Activated CD4-positive, alpha-beta T cell treated with anti-CD3 and anti-CD28 coated beads, Interleukin-2, amount 50 U/mL, for 1 hour (primary cell): Measurements from ENCODE around the gene ROBO2.

Experiments used
- DNase-seq: peaks from one replicate; pipeline ENCODE4 v3.0.0-alpha.2; 2020

ROBO2 gene

GRCh38 chr3:77427528-77427927 is 387.6 kb downstream of the ROBO2 start:
- DNase-seq, result no peak

- no peak for DNase-seq
Measured at GRCh38 chr3:77436908-77437307, 397.0 kb downstream of the ROBO2 start.

DNA sequence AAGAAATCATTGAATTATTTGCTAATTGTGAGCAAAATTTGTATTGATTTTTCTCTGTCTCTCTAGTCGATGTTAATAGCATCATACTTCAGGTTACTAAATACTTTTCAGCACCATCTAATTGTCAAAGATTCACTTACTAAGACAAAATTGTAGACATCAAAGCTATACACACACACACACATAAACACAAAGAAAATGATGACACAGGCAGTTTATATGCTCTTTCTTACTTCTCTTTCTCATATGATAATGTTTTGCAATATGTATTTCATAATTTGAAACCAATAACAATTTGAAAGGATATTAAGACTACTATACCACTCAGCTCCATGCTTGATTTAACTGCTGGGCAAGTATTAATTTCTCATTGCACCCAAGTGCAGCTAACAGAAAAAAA is 406.2 kb downstream of the ROBO2 start:
- no peak for DNase-seq

- no peak for DNase-seq
Measured at GRCh38 chr3:77446761-77447160, 406.9 kb downstream of the ROBO2 start.

GRCh38 chr3:77449459-77450350 is 409.8 kb downstream of the ROBO2 start:
- no peak for DNase-seq

DNA sequence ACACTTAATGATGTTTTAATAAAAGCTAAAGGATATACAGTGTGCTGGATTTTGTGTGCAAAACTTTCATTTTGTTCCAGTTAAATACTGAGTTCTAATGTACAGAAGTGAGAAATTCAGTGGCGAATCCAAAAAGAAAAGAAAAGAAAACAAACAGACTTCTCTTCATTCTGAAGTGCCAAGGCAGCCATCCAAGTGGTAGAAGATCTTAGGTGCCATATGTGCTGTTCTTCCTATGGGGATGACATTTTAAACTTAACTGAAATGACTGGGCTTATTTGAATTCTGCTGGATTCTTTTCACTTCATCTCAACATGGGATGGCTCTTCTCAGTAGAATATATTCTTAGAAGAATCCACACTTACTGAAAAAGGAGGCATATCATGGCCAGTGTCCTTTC is 416.5 kb downstream of the ROBO2 start:
- DNase-seq, result no peak

- no peak for DNase-seq
Measured at GRCh38 chr3:77456906-77457305, 417.0 kb downstream of the ROBO2 start.

GRCh38 chr3:77459926-77460325 is 420.0 kb downstream of the ROBO2 start:
- DNase-seq, result no peak

- no peak for DNase-seq
Measured at GRCh38 chr3:77460326-77460725, 420.4 kb downstream of the ROBO2 start.

GRCh38 chr3:77462951-77463350 is 423.1 kb downstream of the ROBO2 start:
- DNase-seq, result no peak

DNA sequence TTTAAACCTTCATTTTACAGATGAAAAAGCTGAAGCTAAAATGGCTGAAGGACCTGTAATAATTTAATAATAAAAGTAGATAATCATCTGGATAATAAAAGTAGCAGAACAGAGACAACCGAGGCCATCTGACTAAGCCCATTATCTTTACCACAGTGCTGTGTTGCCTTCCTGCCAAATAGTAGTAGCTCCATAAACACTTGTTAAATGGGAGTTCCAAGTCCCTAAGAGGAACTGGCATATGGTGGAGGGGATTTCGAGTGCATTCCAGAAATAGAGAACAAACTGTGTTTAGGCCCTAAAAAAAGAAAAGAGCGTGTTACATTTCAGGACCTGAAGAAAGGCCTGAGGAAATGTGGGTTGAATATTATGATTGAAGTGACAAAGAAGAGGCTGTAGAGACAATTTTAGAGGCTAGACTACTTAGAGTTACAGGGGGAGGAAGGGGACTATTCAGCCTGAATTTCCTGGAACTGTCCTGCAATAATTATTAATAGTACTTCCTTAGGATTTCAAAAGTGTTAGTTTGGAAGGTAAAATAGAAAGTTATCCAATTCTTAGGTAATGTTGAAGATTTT is 424.3 kb downstream of the ROBO2 start:
- no peak for DNase-seq

DNA sequence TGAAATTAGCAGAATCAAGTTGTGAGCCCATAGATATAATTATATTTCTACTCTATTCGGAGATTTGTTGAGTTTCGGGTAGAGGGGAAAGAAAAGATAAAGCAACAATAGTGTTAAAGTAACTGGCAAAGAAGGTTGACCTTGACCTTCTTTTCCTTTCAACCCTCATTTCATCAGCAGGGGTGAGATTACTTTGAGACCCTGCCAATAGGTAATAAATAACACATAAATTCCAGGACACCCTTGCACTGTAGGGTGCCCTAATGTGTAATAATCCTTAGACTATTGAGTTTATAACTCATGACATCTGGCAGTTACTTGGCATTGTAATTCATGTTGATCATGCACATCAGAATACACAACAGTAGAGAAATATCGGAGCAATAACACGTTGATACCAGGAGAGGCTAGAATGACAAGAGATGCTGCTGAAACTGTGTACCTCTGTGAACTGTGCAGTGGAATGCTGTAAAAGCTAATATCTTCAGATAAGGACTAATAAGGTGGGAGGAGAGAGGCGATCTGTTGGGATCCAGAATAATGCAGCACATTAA is 426.7 kb downstream of the ROBO2 start:
- no peak for DNase-seq

DNA sequence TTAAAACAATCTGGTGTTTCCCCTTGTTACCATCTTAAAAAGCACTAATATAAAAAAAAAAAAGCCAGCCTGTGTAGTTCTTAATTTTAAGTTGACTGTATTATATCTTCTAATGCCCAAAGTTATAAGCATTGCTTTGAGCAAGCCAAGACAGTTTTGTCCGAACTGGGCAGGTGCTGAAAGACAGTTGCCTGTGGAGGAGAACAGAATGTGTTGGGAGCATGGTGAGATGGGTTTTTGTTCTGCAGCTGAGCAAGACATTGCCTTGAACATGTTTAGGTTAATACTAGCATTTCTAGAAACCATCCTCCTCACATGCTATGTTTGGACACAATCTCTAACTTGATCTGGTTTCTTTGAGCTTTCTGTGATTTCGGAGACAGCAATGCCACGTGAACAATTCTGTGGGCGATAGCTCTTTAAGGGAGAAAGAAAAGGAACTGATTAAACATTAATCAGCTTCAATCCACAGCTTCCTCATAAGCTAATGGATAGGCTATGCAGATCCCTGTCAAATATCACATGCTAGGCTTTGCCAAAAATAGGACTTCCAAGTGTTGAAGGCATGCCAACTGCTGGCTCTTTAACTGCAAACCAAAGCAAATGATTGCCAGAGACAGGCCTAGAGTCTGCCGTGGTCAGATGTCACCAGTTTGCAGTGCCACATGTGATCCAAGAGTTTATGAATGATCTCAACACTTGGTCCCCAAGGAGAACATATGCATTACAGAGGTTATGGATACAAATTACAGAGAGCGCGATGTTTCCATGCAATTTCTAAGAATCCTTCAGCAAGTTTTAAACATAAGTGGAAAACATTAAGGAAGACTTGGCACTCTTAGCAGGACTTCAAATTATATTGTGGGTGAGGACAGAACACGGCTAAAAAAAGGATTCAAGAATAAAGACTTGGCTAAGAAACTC is 428.1 kb downstream of the ROBO2 start:
- DNase-seq, result no peak

DNA sequence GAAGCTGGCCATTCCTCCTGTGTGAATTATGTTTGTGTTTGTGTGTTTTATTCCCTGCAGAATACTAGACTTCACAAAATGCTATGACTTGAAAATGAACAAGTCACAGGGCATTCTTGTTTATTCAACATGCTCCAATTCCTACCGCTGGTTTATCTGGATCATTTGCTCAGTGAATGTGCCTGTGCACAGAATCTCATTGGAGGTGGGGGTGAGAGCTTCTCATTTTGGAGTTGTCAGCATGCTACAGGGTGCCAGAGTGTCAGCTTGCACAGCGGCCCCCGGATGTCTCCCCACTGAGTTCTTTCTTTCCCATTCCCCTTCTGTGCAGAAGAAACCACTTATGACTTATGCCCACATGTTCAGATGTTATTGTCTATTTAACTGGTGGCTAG is 428.7 kb downstream of the ROBO2 start:
- no peak for DNase-seq

GRCh38 chr3:77475507-77475906 is 435.6 kb downstream of the ROBO2 start:
- no peak for DNase-seq

DNA sequence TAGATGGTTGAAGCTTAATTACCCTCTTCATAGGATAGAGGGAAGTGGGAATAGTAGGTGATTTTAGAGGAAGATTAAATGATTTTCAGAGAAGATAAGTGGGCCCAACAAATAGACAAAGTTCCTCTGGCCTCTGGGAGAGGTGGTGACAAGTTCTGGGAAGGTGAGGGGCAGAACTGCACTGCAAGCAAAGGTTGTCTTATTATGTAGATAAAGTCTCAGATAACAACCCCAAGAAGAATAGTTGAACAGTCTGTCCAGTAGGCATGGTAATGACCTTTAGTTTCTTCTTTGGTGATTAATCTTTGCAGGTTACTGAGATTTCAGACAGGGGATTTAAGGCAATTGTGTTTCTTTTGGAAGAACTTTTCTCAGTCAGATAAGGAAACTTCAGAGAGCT is 439.1 kb downstream of the ROBO2 start:
- DNase-seq, result no peak

- DNase-seq, result no peak
Measured at GRCh38 chr3:77489216-77489615, 449.3 kb downstream of the ROBO2 start.

GRCh38 chr3:77491961-77492360 is 452.1 kb downstream of the ROBO2 start:
- DNase-seq, result no peak

GRCh38 chr3:77500721-77501120 is 460.8 kb downstream of the ROBO2 start:
- no peak for DNase-seq

DNA sequence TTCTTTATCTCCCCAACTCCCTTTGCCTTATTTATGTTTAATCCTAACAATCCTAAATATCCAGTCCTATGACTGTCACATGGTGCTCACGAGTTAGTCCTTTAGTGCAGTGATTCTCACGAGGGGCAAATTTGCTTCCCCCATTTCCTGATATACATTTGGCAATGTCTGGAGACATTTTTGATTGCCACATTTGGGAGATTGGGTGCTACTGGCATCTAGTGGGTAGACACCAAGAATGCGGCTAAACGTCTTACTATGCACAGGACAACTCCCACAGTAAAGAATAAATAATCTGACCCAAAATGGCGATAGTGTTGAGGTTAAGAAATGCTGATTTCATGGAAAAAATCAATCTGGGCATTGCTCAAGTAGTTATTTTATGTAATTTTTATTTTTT is 466.5 kb downstream of the ROBO2 start:
- no peak for DNase-seq

- no peak for DNase-seq
Measured at GRCh38 chr3:77513542-77513941, 473.6 kb downstream of the ROBO2 start.

DNA sequence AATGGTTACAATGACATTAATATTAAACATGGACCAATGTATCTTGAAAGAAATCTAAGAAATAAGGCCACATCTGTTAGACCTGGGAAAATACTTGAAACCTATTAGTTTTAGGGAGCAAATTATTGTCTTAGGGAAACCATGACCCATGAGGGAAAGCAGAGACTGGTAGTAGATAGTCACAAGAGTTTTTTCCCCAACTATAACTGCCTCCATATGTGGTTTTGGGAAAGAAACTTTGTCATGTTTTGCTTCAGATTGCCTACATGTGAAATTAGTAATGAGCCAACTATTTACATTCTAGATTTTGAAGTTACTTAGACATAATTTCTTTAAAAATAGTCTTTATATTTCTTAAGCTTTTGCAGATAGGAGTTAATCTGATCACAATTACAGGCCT is 474.9 kb downstream of the ROBO2 start:
- no peak for DNase-seq

DNA sequence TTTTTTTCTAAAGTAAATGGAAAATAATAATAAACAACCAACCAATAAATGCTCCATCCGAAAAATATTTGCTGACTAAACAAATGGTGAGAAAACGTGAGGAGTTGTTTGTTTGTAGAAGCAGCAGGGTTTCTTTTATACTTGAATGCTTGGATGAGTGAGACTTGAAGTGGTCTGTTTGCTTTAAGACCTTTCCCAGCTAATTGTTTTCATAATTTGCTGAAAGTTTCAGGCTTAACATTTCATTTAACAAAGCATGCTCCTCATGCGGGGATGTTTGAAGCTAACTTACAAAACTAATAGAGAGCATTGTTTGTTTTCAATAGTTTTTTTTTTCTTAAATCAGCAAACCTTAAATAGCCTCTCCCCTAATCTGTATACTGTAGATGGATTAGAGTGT is 484.6 kb downstream of the ROBO2 start:
- DNase-seq, result no peak
